Trophoblast cell (in vitro differentiated cells and primary cell): ENCODE measurements around the gene RCAN2.

Experiments
- DNase-seq, 2 donors: peaks; one replicate each; pipeline ENCODE4 v3.0.0-alpha.2; 2016
- H2AFZ ChIP-seq: 2 replicates; pipeline ENCODE4 v1.6.1; 2013; ENCODE audit warnings: low read length, moderate library complexity, mild to moderate bottlenecking; ENCODE audit not compliant: insufficient read depth, poor library complexity
- H2AK5ac ChIP-seq: 2 replicates; pipeline ENCODE4 v1.6.1; 2013; ENCODE audit warnings: mild to moderate bottlenecking, low read length
- H2BK120ac ChIP-seq: 2 replicates; pipeline ENCODE4 v1.6.1; 2013; ENCODE audit warnings: low read length, mild to moderate bottlenecking, moderate library complexity; ENCODE audit not compliant: insufficient read depth, poor library complexity
- H2BK12ac ChIP-seq: 2 replicates; pipeline ENCODE4 v1.6.1; 2013; ENCODE audit warnings: mild to moderate bottlenecking, low read length, moderate library complexity
- H2BK5ac ChIP-seq: 2 replicates; pipeline ENCODE4 v1.6.1; 2013; ENCODE audit warnings: low read length, low read depth, moderate library complexity, mild to moderate bottlenecking; ENCODE audit not compliant: poor library complexity
- H3K14ac ChIP-seq: 2 replicates; pipeline ENCODE4 v1.6.1; 2013; ENCODE audit warnings: mild to moderate bottlenecking, low read length
- H3K18ac ChIP-seq: 2 replicates; pipeline ENCODE4 v1.6.1; 2013; ENCODE audit warnings: mild to moderate bottlenecking, low read length
- H3K23ac ChIP-seq: 2 replicates; pipeline ENCODE4 v1.6.1; 2013; ENCODE audit warnings: low read length
- H3K27ac ChIP-seq: 2 replicates; pipeline ENCODE4 v1.5.1; 2013; ENCODE audit warnings: low read depth, mild to moderate bottlenecking, inconsistent platforms, low read length, moderate library complexity
- H3K27me3 ChIP-seq: 2 replicates; pipeline ENCODE4 v1.6.1; 2013; ENCODE audit warnings: inconsistent platforms, mild to moderate bottlenecking, low read length, moderate library complexity; ENCODE audit not compliant: insufficient read depth
- H3K36me3 ChIP-seq, 2 experiments: 1 replicate in 1 of 2; 2 replicates in 1 of 2; pipeline ENCODE4 v1.6.1; 2013; ENCODE audit warnings: low read length in 2 of 2, mild to moderate bottlenecking in 2 of 2, moderate library complexity in 1 of 2; ENCODE audit not compliant: insufficient read depth in 2 of 2, control insufficient read depth in 1 of 2
- H3K4ac ChIP-seq: 2 replicates; pipeline ENCODE4 v1.6.1; 2013; ENCODE audit warnings: low read depth, mild to moderate bottlenecking, low read length, moderate library complexity
- H3K4me1 ChIP-seq, 2 experiments: 1 replicate in 1 of 2; 2 replicates in 1 of 2; pipeline ENCODE4 v1.6.1; 2013; ENCODE audit warnings: low read length in 2 of 2, mild to moderate bottlenecking in 2 of 2, moderate library complexity in 1 of 2; ENCODE audit not compliant: insufficient read depth in 2 of 2, control insufficient read depth in 1 of 2
- H3K4me2 ChIP-seq: 2 replicates; pipeline ENCODE4 v1.6.1; 2013; ENCODE audit warnings: inconsistent platforms, mild to moderate bottlenecking, low read length, moderate library complexity
- H3K4me3 ChIP-seq: 2 replicates; pipeline ENCODE4 v1.5.1; 2013; ENCODE audit warnings: mild to moderate bottlenecking, low read depth, low read length, inconsistent platforms
- H3K79me1 ChIP-seq: one replicate; pipeline ENCODE4 v1.6.1; 2013; ENCODE audit warnings: low read length
- H3K79me2 ChIP-seq: 2 replicates; pipeline ENCODE4 v1.6.1; 2013; ENCODE audit warnings: low read length, mild to moderate bottlenecking; ENCODE audit not compliant: control insufficient read depth, insufficient read depth, poor library complexity
- H3K9ac ChIP-seq: 2 replicates; pipeline ENCODE4 v1.6.1; 2013; ENCODE audit warnings: mild to moderate bottlenecking, low read length
- H3K9me3 ChIP-seq: 2 replicates; pipeline ENCODE4 v1.6.1; 2013; ENCODE audit warnings: low read depth, mild to moderate bottlenecking, control low read depth, inconsistent platforms, low read length; ENCODE audit not compliant: insufficient read depth
- H4K12ac ChIP-seq: 2 replicates; pipeline ENCODE4 v1.6.1; 2013; ENCODE audit warnings: low read depth, mild to moderate bottlenecking, low read length, moderate library complexity
- H4K8ac ChIP-seq: 2 replicates; pipeline ENCODE4 v1.6.1; 2013; ENCODE audit warnings: low read depth, mild to moderate bottlenecking, low read length, moderate library complexity
- H4K91ac ChIP-seq: one replicate; pipeline ENCODE4 v1.6.1; 2013; ENCODE audit warnings: low read depth, mild to moderate bottlenecking, low read length, moderate library complexity
- WGBS: extraction: QIAGEN DNeasy Blood & Tissue Kit; methylation state at CpG from one replicate; pipeline ENCODE4 v1.1.7; 2013; ENCODE audit warnings: missing lambda C conversion rate; ENCODE audit not compliant: insufficient read length, insufficient coverage; ENCODE audit errors: extremely low coverage; 5-methylcytosine and 5-hydroxymethylcytosine counted together

Gene RCAN2

DNA sequence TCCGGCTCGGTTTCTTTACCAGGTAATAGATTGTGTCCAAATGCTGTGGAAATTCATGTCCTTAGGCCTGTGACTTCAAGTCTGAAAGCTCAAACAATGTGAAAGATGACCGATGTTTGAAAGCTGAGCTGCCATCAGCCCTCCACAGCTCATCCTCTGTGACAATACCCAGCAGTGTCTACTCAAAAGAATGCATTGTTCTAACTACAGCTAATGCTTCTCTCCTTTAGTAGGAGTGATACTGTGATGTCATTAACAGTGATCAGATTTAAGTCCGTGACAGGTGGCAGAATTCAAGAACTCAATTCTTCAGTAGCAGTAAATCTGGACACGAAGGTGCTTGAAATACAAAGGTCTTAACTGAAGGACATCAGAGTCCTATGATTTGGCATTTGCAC is 97.3 kb downstream of the RCAN2 start:
- Histone ChIP-seq H4K91ac (no peak overlapping the region), H4K8ac (no peak overlapping the region), H2AK5ac (no peak overlapping the region), H3K9me3 (no peaks in the 10 kb centered on the region), H3K79me1 (no peaks in the 10 kb centered on the region), H3K9ac (no peak overlapping the region), H3K23ac (no peak overlapping the region), H3K14ac (no peak overlapping the region), H3K79me2 (no peaks in the 10 kb centered on the region), H3K27me3 (no peaks in the 10 kb centered on the region), H2BK5ac (no peak overlapping the region), H3K27ac (no peak overlapping the region), H3K4me2 (no peak overlapping the region), H2BK12ac (no peak overlapping the region), H2BK120ac (no peak overlapping the region), H3K4me3 (no peak overlapping the region), H3K4ac (no peak overlapping the region), H3K4me1 (no peaks in the 10 kb centered on the region), H3K36me3 (no peaks in the 10 kb centered on the region), H2AFZ (no peak overlapping the region), H4K12ac (no peak overlapping the region), H3K18ac (no peak overlapping the region)
- WGBS = no CpG with 5 or more reads among the region's 5 CpGs
- DNase-seq = peak in 1 of 2 donors; percentile 28

DNA sequence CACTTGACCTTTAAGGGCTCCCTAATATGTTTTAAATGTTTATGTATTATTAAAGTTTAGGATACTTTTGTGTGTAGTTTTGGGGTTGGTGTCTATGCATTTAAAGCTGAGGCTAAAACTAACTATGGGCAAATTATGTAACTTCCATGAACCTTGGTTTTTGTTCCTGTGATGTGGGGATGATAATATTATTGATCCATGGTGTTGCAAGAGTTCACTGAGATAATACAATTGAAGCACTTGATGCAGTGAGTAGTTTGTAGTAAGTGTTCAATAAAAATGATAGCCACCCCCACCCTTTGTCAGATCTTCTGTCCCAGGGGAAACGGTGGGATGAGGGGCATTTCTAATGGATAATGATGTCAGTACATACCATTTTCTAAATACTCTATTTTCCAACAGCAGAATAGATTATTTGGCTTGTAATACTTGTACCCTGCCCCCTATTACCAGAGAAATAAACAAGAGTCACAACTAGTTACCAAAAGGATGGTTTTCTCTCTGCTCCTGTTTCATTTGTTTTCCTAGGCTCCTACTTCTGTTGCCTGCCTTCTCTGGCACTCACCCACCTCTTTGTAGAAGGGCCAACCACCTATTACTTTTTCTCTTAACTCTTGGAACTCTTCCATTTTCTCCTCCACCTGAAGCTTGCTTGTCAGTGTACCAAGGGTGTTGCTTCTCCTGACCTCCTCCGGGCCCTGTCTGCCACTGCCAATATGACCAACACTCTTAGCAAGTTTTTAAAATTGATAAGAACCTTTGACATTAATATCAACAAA is 97.9 kb downstream of the RCAN2 start:
- Histone ChIP-seq H3K18ac (no peak overlapping the region), H3K9me3 (no peaks in the 10 kb centered on the region), H3K36me3 (no peaks in the 10 kb centered on the region), H3K23ac (no peak overlapping the region), H4K8ac (no peak overlapping the region), H4K12ac (no peak overlapping the region), H2AK5ac (no peak overlapping the region), H3K9ac (no peak overlapping the region), H2BK120ac (no peak overlapping the region), H2AFZ (no peak overlapping the region), H3K4me3 (no peak overlapping the region), H3K14ac (no peak overlapping the region), H2BK12ac (no peak overlapping the region), H3K4ac (no peak overlapping the region), H3K27me3 (no peaks in the 10 kb centered on the region), H3K27ac (no peak overlapping the region), H3K79me1 (no peaks in the 10 kb centered on the region), H4K91ac (no peak overlapping the region), H3K4me1 (no peaks in the 10 kb centered on the region), H3K4me2 (no peak overlapping the region), H3K79me2 (no peaks in the 10 kb centered on the region), H2BK5ac (no peak overlapping the region)
- WGBS = no CpG with 5 or more reads among the region's 2 CpGs
- no peak for DNase-seq

DNA sequence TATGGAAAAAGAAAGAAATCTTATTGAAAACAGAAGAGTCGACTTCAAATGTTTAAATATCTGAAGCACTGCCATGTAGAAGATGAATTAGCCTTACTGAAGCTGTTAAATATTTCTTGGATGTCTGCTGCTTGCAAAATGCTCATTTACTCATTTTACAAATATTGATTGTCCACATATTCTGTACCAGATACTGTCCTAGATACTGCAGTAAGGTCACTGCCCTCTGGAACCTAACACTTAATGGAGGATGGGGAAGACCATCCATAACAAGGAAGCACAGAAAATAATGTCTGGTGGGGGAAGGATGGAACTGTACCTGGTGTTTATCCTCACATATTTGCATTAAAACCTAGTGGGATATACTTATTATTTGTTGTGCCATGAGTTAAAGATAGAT is 99.0 kb downstream of the RCAN2 start:
- Histone ChIP-seq H2BK12ac (no peak overlapping the region), H4K12ac (no peak overlapping the region), H3K36me3 (no peaks in the 10 kb centered on the region), H3K18ac (no peak overlapping the region), H3K4me2 (no peak overlapping the region), H2AK5ac (no peak overlapping the region), H2BK5ac (no peak overlapping the region), H3K4me3 (no peak overlapping the region), H3K4ac (no peak overlapping the region), H3K9me3 (no peaks in the 10 kb centered on the region), H3K79me1 (no peaks in the 10 kb centered on the region), H4K91ac (no peak overlapping the region), H3K9ac (no peak overlapping the region), H2BK120ac (no peak overlapping the region), H2AFZ (no peak overlapping the region), H3K23ac (no peak overlapping the region), H4K8ac (no peak overlapping the region), H3K27ac (no peak overlapping the region), H3K79me2 (no peaks in the 10 kb centered on the region), H3K4me1 (no peaks in the 10 kb centered on the region), H3K14ac (no peak overlapping the region), H3K27me3 (no peaks in the 10 kb centered on the region)
- WGBS = no CpG with 5 or more reads among the region's 1 CpG
- DNase-seq = no peak

DNA sequence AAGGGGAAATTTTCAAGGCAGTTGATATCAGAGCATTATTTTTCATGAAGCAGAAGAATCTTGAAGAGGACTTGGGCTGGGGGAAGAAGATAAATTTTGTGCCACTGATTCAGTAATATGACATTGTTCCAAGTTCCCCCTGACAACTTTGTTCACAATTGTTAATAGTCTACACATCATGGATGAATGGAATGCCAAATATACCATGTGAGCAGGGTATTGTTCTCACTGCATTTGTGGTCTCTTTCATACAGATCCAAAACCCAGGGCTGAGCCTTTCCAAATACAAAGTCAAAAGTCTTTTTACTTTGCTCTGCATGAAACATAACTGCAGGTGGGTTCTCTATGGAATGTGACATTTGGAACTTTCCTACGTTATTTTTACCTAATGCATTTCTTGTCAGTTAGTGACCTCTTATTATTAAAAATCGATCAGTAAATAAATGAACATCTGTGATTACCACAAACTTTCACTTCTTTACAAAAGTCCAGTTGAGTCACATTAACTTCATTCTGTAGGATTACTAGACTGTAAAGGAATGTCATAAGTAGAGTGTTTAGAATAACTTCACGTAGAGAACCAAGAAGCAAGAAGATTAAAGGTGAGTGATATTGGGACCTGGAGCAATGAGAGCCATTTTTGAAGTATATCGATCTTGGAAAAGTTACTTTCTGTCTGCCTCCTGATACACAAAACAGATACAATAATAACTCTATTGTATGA is 100.9 kb downstream of the RCAN2 start:
- Histone ChIP-seq H2BK5ac (no peak overlapping the region), H3K18ac (no peak overlapping the region), H4K8ac (no peak overlapping the region), H3K9me3 (no peaks in the 10 kb centered on the region), H2AFZ (no peak overlapping the region), H3K4me3 (no peak overlapping the region), H3K79me2 (no peaks in the 10 kb centered on the region), H3K79me1 (no peaks in the 10 kb centered on the region), H4K12ac (no peak overlapping the region), H3K4ac (no peak overlapping the region), H2BK12ac (no peak overlapping the region), H3K27me3 (no peaks in the 10 kb centered on the region), H4K91ac (no peak overlapping the region), H3K23ac (no peak overlapping the region), H3K4me2 (no peak overlapping the region), H2BK120ac (no peak overlapping the region), H3K27ac (no peak overlapping the region), H3K14ac (no peak overlapping the region), H3K4me1 (no peaks in the 10 kb centered on the region), H3K36me3 (no peaks in the 10 kb centered on the region), H3K9ac (no peak overlapping the region), H2AK5ac (no peak overlapping the region)
- no CpG with 5 or more reads among the region's 4 CpGs for WGBS
- DNase-seq = peak in 1 of 2 donors; percentile 53
